ENCODE data around the gene RGS9. TPM values are rescaled to one million over a fixed set of nuclear protein-coding genes. Genes with fewer than 3 reads are reported as not detected.
A peak's percentile ranks its signal among the peaks of the same experiment; 100 is the strongest.

RGS9 gene
- total RNA-seq, 1 donor: 3.0 TPM

GRCh38 chr17:65190467-65191097 is 53.4 kb downstream of the RGS9 start:
- TF ChIP-seq CTCF (IDR thresholded peaks at IDR 0.05; ENCODE audit: insufficient read depth, low read length): no peak
- H3K4me3 ChIP-seq (ENCODE audit: low read depth, low read length): no peak overlapping the region
- peak; percentile 38 for DNase-seq (ENCODE audit: low read depth)

- DNase-seq (ENCODE audit: low read depth): peak; percentile 48
- TF ChIP-seq CTCF (IDR thresholded peaks at IDR 0.05; ENCODE audit: insufficient read depth, low read length): no peak
- H3K4me3 ChIP-seq (ENCODE audit: low read depth, low read length): no peak overlapping the region
Measured at GRCh38 chr17:65191811-65192740, 54.9 kb downstream of the RGS9 start.

GRCh38 chr17:65193305-65193704 is 56.1 kb downstream of the RGS9 start:
- TF ChIP-seq CTCF (IDR thresholded peaks at IDR 0.05; ENCODE audit: insufficient read depth, low read length): no peak
- DNase-seq (ENCODE audit: low read depth): no peak
- no peak overlapping the region for H3K4me3 ChIP-seq (ENCODE audit: low read depth, low read length)

DNA sequence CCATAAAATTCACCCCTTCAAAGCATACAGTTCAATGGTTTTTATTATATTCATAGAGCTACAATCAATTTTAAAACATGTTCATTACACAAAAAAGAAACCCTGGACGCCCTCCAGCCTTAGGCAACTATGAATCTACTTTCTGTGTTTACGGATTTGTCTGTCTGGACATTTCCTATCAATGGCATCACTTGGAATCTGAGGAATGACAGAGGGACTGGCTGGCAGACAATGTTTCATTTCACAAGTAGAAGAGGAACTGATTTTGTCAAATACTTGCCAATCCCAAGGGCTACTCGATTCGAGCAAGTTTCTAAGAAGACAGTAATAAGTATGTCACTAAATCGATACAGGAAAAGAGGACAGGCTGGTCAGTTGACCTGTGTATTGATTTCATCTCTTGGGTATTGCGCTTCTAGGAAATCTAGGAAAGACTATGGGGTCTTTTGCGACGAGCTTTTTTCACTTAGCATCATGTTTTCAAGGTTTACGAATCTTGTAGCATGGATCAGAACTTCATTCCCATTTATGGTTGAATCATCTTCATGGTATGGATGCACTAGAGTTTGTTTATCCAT is 56.6 kb downstream of the RGS9 start:
- no peak overlapping the region for H3K4me3 ChIP-seq (ENCODE audit: low read depth, low read length)
- TF ChIP-seq CTCF (IDR thresholded peaks at IDR 0.05; ENCODE audit: insufficient read depth, low read length): no peak
- no peak for DNase-seq (ENCODE audit: low read depth)

GRCh38 chr17:65194670-65195334 is 57.6 kb downstream of the RGS9 start:
- DNase-seq (ENCODE audit: low read depth): no peak
- no peak for TF ChIP-seq CTCF (IDR thresholded peaks at IDR 0.05; ENCODE audit: insufficient read depth, low read length)
- no peak overlapping the region for H3K4me3 ChIP-seq (ENCODE audit: low read depth, low read length)

DNA sequence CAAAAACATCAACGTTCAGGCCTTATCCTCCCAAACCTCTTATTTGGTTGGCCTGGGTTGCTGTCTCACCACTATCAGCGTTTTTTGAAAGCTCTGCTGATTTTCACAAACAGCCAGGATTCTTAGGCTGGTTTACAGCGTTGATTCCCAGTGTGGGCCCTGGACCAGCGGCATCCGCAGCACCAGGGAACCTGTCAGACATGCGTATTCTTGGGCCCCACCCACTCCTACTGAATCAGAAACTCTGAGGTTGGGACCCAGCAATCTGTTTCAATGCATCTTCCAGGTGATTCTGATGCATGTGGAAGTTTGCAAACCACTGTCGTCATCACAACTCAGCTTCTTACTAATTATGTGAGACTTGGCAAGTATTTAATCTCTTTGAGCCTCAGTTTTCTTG is 58.5 kb downstream of the RGS9 start:
- no peak for DNase-seq (ENCODE audit: low read depth)
- H3K4me3 ChIP-seq (ENCODE audit: low read depth, low read length): no peak overlapping the region
- no peak for TF ChIP-seq CTCF (IDR thresholded peaks at IDR 0.05; ENCODE audit: insufficient read depth, low read length)

All from fibroblast of the aortic adventitia (primary cell).